ENCODE measurements around the gene NRXN3. TPM values are rescaled to one million over a fixed set of nuclear protein-coding genes. Genes with fewer than 3 reads are reported as not detected.

The NRXN3 gene
- total and polyA plus RNA-seq, 2 of the 4 experiments (the other 2 are of a cell fraction), result 4.8 to 25.1 TPM

- ATAC-seq (ENCODE audit: low read depth) (no peak), DNase-seq (no peak)
- H2AK9ac ChIP-seq (replicated peaks; ENCODE audit: low read depth, low read length, poor library complexity), result no peak overlapping the region
- TF ChIP-seq MAFK (IDR thresholded peaks at IDR 0.05; ENCODE audit: low read depth, low read length), result no peak
- TF ChIP-seq RAD21 (IDR thresholded peaks at IDR 0.05; ENCODE audit: low read length), result no peak
- no peak for TF ChIP-seq RCOR1 (IDR thresholded peaks at IDR 0.05; ENCODE audit: insufficient replicate concordance, low read length)
- TF ChIP-seq CTCF (conservative IDR thresholded peaks at IDR 0.05; ENCODE audit: low read depth, low read length), result no peak
- no peak for TF ChIP-seq BHLHE40 (IDR thresholded peaks at IDR 0.05; ENCODE audit: low read depth, low read length)
- TF ChIP-seq NFE2L2 (IDR thresholded peaks at IDR 0.05; ENCODE audit: low read depth, low read length), result no peak
- TF ChIP-seq RFX5 (IDR thresholded peaks at IDR 0.05; ENCODE audit: low read depth, low read length), result no peak
- TF ChIP-seq MAZ (IDR thresholded peaks at IDR 0.05; ENCODE audit: borderline replicate concordance, low read depth, low read length), result no peak
- no peak for TF ChIP-seq CEBPB (IDR thresholded peaks at IDR 0.05; ENCODE audit: low read depth, low read length)
- TF ChIP-seq ELK1 (IDR thresholded peaks at IDR 0.05; ENCODE audit: borderline replicate concordance, low read depth, low read length), result no peak
- no peak for TF ChIP-seq POLR2A (IDR thresholded peaks at IDR 0.05; ENCODE audit: low read depth, low read length)
- no peak for TF ChIP-seq CHD1 (IDR thresholded peaks at IDR 0.05; ENCODE audit: low read depth, low read length)
- no peak for TF ChIP-seq MXI1 (IDR thresholded peaks at IDR 0.05; ENCODE audit: borderline replicate concordance, low read depth, low read length)
- TF ChIP-seq SMC3 (IDR thresholded peaks at IDR 0.05; ENCODE audit: low read depth, low read length), result no peak
- TF ChIP-seq FOS (IDR thresholded peaks at IDR 0.05; ENCODE audit: low read depth, low read length), result no peak
- TF ChIP-seq, protein P1, sequence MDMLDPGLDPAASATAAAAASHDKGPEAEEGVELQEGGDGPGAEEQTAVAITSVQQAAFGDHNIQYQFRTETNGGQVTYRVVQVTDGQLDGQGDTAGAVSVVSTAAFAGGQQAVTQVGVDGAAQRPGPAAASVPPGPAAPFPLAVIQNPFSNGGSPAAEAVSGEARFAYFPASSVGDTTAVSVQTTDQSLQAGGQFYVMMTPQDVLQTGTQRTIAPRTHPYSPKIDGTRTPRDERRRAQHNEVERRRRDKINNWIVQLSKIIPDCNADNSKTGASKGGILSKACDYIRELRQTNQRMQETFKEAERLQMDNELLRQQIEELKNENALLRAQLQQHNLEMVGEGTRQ (IDR thresholded peaks at IDR 0.05; ENCODE audit: low read depth, low read length), result no peak
- no peak overlapping the region for H2BK15ac ChIP-seq (ENCODE audit: low read depth, low read length)
- no TSS peak for BruUV-seq (replicated peaks)
- intact Hi-C loops (cut with micrococcal nuclease), result no loop called here
- no peaks in the 10 kb centered on the region for H3K79me1 ChIP-seq (ENCODE audit: low read depth in 1 of 2, low read length in 2 of 2)
- H2BK120ac ChIP-seq (ENCODE audit: low read depth, low read length), result no peak overlapping the region
- H4K91ac ChIP-seq (ENCODE audit: insufficient read depth, low read depth, low read length), result no peak overlapping the region
- no peak overlapping the region for H3K9ac ChIP-seq (ENCODE audit: low read depth, low read length)
- no peak overlapping the region for H2BK5ac ChIP-seq (ENCODE audit: low read depth, low read length, poor library complexity, severe bottlenecking)
- CTCF ChIA-PET, result no interaction called here
- H3K36me3 ChIP-seq (ENCODE audit: control insufficient read depth, insufficient read depth, low read length), result no peaks in the 10 kb centered on the region
- H4K20me1 ChIP-seq (ENCODE audit: insufficient read depth, low read length), result no peaks in the 10 kb centered on the region
- H3K4me2 ChIP-seq (ENCODE audit: low read depth, low read length), result no peak overlapping the region
- H3K56ac ChIP-seq (ENCODE audit: extremely low read depth, insufficient read depth, low read length), result no peak overlapping the region
- no CpG with 5 or more reads among the region's 1 CpG for WGBS, 2 experiments (ENCODE audit: extremely low coverage in 2 of 2, insufficient read length in 1 of 2)
- H3K27ac ChIP-seq (ENCODE audit: insufficient read depth, low read length), result no peak overlapping the region
- H3K4me1 ChIP-seq (ENCODE audit: control insufficient read depth, insufficient read depth, low read length), result no peaks in the 10 kb centered on the region
- H2AK5ac ChIP-seq (ENCODE audit: low read depth, low read length), result no peak overlapping the region
- dilution Hi-C loops (cut with HindIII; ENCODE audit: low sequenced_read_pairs, unreplicated experiment), result no loop called here
- no peak overlapping the region for H2AFZ ChIP-seq (replicated peaks; ENCODE audit: low read length, poor library complexity)
- H3K4ac ChIP-seq (ENCODE audit: low read depth, low read length), result no peak overlapping the region
- no peaks in the 10 kb centered on the region for H3K27me3 ChIP-seq (ENCODE audit: control insufficient read depth, insufficient read depth, low read length)
- in situ Hi-C loops (cut with MboI; ENCODE audit: low sequenced_read_pairs), result no loop called here
- H3K9me1 ChIP-seq (ENCODE audit: insufficient read depth, low read length), result no peaks in the 10 kb centered on the region
- no peak overlapping the region for H3K14ac ChIP-seq (replicated peaks; ENCODE audit: low read depth, low read length)
- peaks cover 14% of the 10 kb centered on the region for H3K9me3 ChIP-seq (ENCODE audit: control insufficient read depth, insufficient read depth, low read length)
- H4K5ac ChIP-seq (ENCODE audit: low read depth, low read length), result no peak overlapping the region
- POLR2A ChIA-PET (ENCODE audit: unreplicated experiment), result no interaction called here
- no peak overlapping the region for H3K18ac ChIP-seq (ENCODE audit: low read depth, low read length)
- no peak overlapping the region for H3K23ac ChIP-seq (ENCODE audit: low read depth, low read length)
- no peak overlapping the region for H4K8ac ChIP-seq (ENCODE audit: low read depth in 2 of 2, low read length in 2 of 2)
- no peak overlapping the region for H3K4me3 ChIP-seq (ENCODE audit: insufficient read depth, low read depth, low read length)
- no peak overlapping the region for H2BK20ac ChIP-seq (ENCODE audit: low read depth, low read length)
Observed at GRCh38 chr14:78130356-78130755, 39.8 kb upstream of the NRXN3 start.

Data from IMR-90 (cell line).